OCI-LY3 (cell line): ENCODE data around the gene CACNA1B.

Experiments used
- H2AFZ ChIP-seq: fragments of 200-600, 300-600 bp; shearing (Covaris generic); 2 replicates; pipeline ENCODE4 v1.6.0; 2014; ENCODE audit warnings: antibody characterized with exemption, low read depth, low read length
- H3K27ac ChIP-seq: fragments of 200-600, 300-600 bp; sonication (generic); 2 replicates; pipeline ENCODE4 v1.5.1; 2014; ENCODE audit warnings: mild to moderate bottlenecking, low read length, moderate library complexity, mixed read lengths
- H3K27me3 ChIP-seq: fragments of 200-600, 300-600 bp; sonication (generic); 2 replicates; pipeline ENCODE4 v1.6.1; 2014; ENCODE audit warnings: low read depth, low read length, mixed read lengths
- H3K36me3 ChIP-seq: fragments of 200-600, 300-600 bp; sonication (generic); replicated peaks from 2 replicates; pipeline ENCODE3; 2014; ENCODE audit warnings: low read depth, low read length, mixed read lengths
- H3K4me1 ChIP-seq: fragments of 300-600, 200-600 bp; sonication (generic); 2 replicates; pipeline ENCODE4 v1.6.1; 2014; ENCODE audit warnings: low read length, mixed read lengths
- H3K4me2 ChIP-seq: fragments of 200-600, 300-600 bp; sonication (generic); 2 replicates; pipeline ENCODE4 v1.6.1; 2014; ENCODE audit warnings: low read length, mixed read lengths
- H3K4me3 ChIP-seq: fragments of 300-600, 200-600 bp; sonication (generic); 2 replicates; pipeline ENCODE4 v1.5.1; 2014; ENCODE audit warnings: antibody characterized with exemption, mild to moderate bottlenecking, low read length, moderate library complexity
- H3K79me2 ChIP-seq: fragments of 300-600, 200-600 bp; shearing (Covaris generic); 2 replicates; pipeline ENCODE4 v1.6.1; 2014; ENCODE audit warnings: mild to moderate bottlenecking, low read length, mixed read lengths
- H3K9ac ChIP-seq: fragments of 300-600, 200-600 bp; shearing (Covaris generic); 2 replicates; pipeline ENCODE4 v1.6.0; 2014; ENCODE audit warnings: mild to moderate bottlenecking, low read length, moderate library complexity
- H3K9me3 ChIP-seq: fragments of 200-600, 300-600 bp; shearing (Covaris generic); 2 replicates; pipeline ENCODE4 v1.6.1; 2014; ENCODE audit warnings: low read length, mixed read lengths; ENCODE audit not compliant: insufficient read depth
- H4K20me1 ChIP-seq: fragments of 200-600, 300-600 bp; sonication (generic); 2 replicates; pipeline ENCODE4 v1.6.1; 2016; ENCODE audit warnings: low read length, mixed read lengths; ENCODE audit not compliant: insufficient read depth
- CTCF ChIP-seq: fragments of 200-600, 300-600 bp; sonication (generic); IDR thresholded peaks from 2 replicates; pipeline ENCODE4 v1.5.1; 2014; ENCODE audit warnings: antibody characterized with exemption, low read length, low read depth
- EZH2phosphoT487 ChIP-seq: fragments of 200-600 bp; shearing (Covaris generic); IDR thresholded peaks from 2 replicates; pipeline ENCODE4 v1.6.1; 2018; ENCODE audit warnings: antibody characterized with exemption, mixed run types, low read depth

The CACNA1B gene

GRCh38 chr9:138059196-138059595 lies 181.6 kb downstream of the CACNA1B start:
- H3K27ac ChIP-seq, result no peak overlapping the region
- no peaks in the 10 kb centered on the region for H3K4me1 ChIP-seq
- no peaks in the 10 kb centered on the region for H3K27me3 ChIP-seq
- TF ChIP-seq CTCF (no peak), EZH2phosphoT487 (no peak)
- no peak overlapping the region for H3K4me3 ChIP-seq
- H3K9ac ChIP-seq, result no peak overlapping the region
- H3K4me2 ChIP-seq, result no peak overlapping the region
- H3K9me3 ChIP-seq, result no peaks in the 10 kb centered on the region
- peaks cover 40% of the 10 kb centered on the region for H4K20me1 ChIP-seq
- H3K36me3 ChIP-seq, result peaks cover 80% of the 10 kb centered on the region
- no peak overlapping the region for H2AFZ ChIP-seq
- peaks cover 3% of the 10 kb centered on the region; the same call in 1 of the 2 replicates for H3K79me2 ChIP-seq

- H3K27ac ChIP-seq, result no peak overlapping the region
- H3K79me2 ChIP-seq, result peaks cover 2% of the 10 kb centered on the region; the same call in 1 of the 2 replicates
- H3K36me3 ChIP-seq, result peaks cover 83% of the 10 kb centered on the region
- no peak overlapping the region for H3K9ac ChIP-seq
- peaks cover 29% of the 10 kb centered on the region for H4K20me1 ChIP-seq
- H3K4me1 ChIP-seq, result no peaks in the 10 kb centered on the region
- no peak overlapping the region for H3K4me2 ChIP-seq
- H3K9me3 ChIP-seq, result no peaks in the 10 kb centered on the region
- H2AFZ ChIP-seq, result no peak overlapping the region
- no peak overlapping the region for H3K4me3 ChIP-seq
- H3K27me3 ChIP-seq, result no peaks in the 10 kb centered on the region
- TF ChIP-seq CTCF (no peak), EZH2phosphoT487 (no peak)
Measured at GRCh38 chr9:138060365-138060764, 182.8 kb downstream of the CACNA1B start.

- H3K4me2 ChIP-seq, result no peak overlapping the region
- H3K9ac ChIP-seq, result no peak overlapping the region
- H3K9me3 ChIP-seq, result no peaks in the 10 kb centered on the region
- H3K27me3 ChIP-seq, result no peaks in the 10 kb centered on the region
- H3K4me3 ChIP-seq, result no peak overlapping the region
- H3K36me3 ChIP-seq, result peaks cover 86% of the 10 kb centered on the region
- TF ChIP-seq EZH2phosphoT487 (no peak), CTCF (no peak)
- no peaks in the 10 kb centered on the region for H3K79me2 ChIP-seq
- H3K4me1 ChIP-seq, result no peaks in the 10 kb centered on the region
- H4K20me1 ChIP-seq, result peaks cover 26% of the 10 kb centered on the region
- H3K27ac ChIP-seq, result no peak overlapping the region
- H2AFZ ChIP-seq, result no peak overlapping the region
Measured at GRCh38 chr9:138060881-138061280, 183.3 kb downstream of the CACNA1B start.

GRCh38 chr9:138061631-138062030 lies 184.0 kb downstream of the CACNA1B start:
- Histone ChIP-seq H3K27me3 (no peaks in the 10 kb centered on the region), H3K9me3 (no peaks in the 10 kb centered on the region), H3K79me2 (no peaks in the 10 kb centered on the region), H3K4me1 (no peaks in the 10 kb centered on the region), H3K4me2 (no peak overlapping the region), H3K27ac (no peak overlapping the region), H3K9ac (no peak overlapping the region), H2AFZ (no peak overlapping the region), H3K36me3 (peaks cover 80% of the 10 kb centered on the region), H4K20me1 (peaks cover 19% of the 10 kb centered on the region), H3K4me3 (no peak overlapping the region)
- no peak for TF ChIP-seq EZH2phosphoT487
- TF ChIP-seq CTCF, result no peak
